Ascending aorta (tissue), 2 donors: ENCODE measurements around the gene LTBP4. TPM values are rescaled to one million over a fixed set of nuclear protein-coding genes. Genes with fewer than 3 reads are reported as not detected.
A peak's percentile ranks its signal among the peaks of the same experiment; 100 is the strongest.

ENCODE experiments used
- DNase-seq, 2 donors: peaks; one replicate each; pipeline ENCODE4 v3.0.0-alpha.2; 2019; ENCODE audit warnings: low spot score in 2 of 2
- H3K27ac ChIP-seq, 2 donors: fragments of 200-600 bp; sonication (generic); one replicate each; pipeline ENCODE4 v1.5.1; 2016 to 2017; ENCODE audit warnings: mild to moderate bottlenecking in 1 of 2
- H3K27me3 ChIP-seq: fragments of 200-600 bp; sonication (generic); one replicate; pipeline ENCODE4 v1.5.1; 2017
- H3K36me3 ChIP-seq, 2 donors: fragments of 200-600 bp; sonication (generic); one replicate each; pipeline ENCODE4 v1.5.1; 2016
- H3K4me1 ChIP-seq, 2 donors: fragments of 200-600 bp; sonication (generic); one replicate each; pipeline ENCODE4 v1.5.1; 2016 to 2017; ENCODE audit warnings: mild to moderate bottlenecking in 1 of 2
- H3K4me3 ChIP-seq, 2 donors: fragments of 200-600 bp; sonication (generic); one replicate each; pipeline ENCODE4 v1.5.1; 2016 to 2017; ENCODE audit warnings: mild to moderate bottlenecking in 1 of 2
- H3K9me3 ChIP-seq, 2 donors: fragments of 200-600 bp; sonication (generic); one replicate each; pipeline ENCODE4 v1.5.1; 2016
- CTCF ChIP-seq, 3 experiments: fragments of 200-600 bp in 2 of 3; fragments of 450-650 bp in 1 of 3; sonication (generic) in 2 of 3; IDR thresholded peaks; one replicate each; pipeline ENCODE4 v1.5.1; 2016 to 2019; ENCODE audit warnings: antibody characterized with exemption in 3 of 3, mild to moderate bottlenecking in 1 of 3, moderate library complexity in 1 of 3
- intact Hi-C: fragments of 100-400 bp; cut with DNase I; formaldehyde crosslinking; loops from one replicate; pipeline ENCODE4 v1.15.1; 2023
- total RNA-seq: library from RNA; depleted of rRNA; stranded (reverse); fragments of >200 nt; gene quantifications from one replicate; pipeline ENCODE4 v1.1.0, GENCODE V29; 2016

LTBP4 gene
- total RNA-seq, 1 donor from 2014 or later, result 691 TPM

GRCh38 chr19:40674291-40674690 lies 73.1 kb downstream of the LTBP4 start:
- no peaks in the 10 kb centered on the region for H3K27me3 ChIP-seq
- DNase-seq, result no peak
- H3K36me3 ChIP-seq, result peaks cover 98 to 99% of the 10 kb centered on the region in 2 donors
- no peaks in the 10 kb centered on the region for H3K9me3 ChIP-seq
- H3K4me3 ChIP-seq, result no peak overlapping the region
- no peaks in the 10 kb centered on the region for H3K4me1 ChIP-seq
- peak overlapping the region in 1 of 2 donors; percentile 5 for H3K27ac ChIP-seq
- intact Hi-C loops, result no loop called here
- TF ChIP-seq CTCF (IDR thresholded peaks at IDR 0.05), result no peak

DNA sequence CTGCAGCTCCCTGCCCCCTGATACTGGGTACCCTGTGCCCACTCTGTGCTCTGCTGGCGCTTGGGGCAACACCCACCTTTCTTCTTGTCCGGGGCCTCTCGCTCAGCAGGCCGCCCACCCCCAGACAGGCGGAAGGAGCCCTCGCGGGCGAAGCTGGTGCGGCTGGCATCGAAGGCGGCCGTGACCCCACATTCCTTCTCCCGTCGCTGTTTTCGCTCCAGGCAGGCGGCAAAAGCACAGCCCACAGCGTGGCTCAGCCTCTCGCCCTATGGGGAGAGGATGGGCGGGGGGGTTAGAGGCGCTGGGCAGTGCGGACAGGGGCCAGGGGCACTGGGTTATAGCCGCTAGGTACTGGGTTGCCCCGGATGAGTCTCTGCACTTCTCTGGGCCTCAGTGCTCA lies 76.0 kb downstream of the LTBP4 start:
- intact Hi-C loops, result no loop called here
- H3K4me1 ChIP-seq, result no peaks in the 10 kb centered on the region

More for the DNA sequence above, 76.0 kb downstream of the LTBP4 start:
- no peak for TF ChIP-seq CTCF (IDR thresholded peaks at IDR 0.05)
- Histone ChIP-seq H3K9me3 (no peaks in the 10 kb centered on the region), H3K27ac (no peak overlapping the region), H3K36me3 (peaks cover 98 to 99% of the 10 kb centered on the region in 2 donors), H3K27me3 (no peaks in the 10 kb centered on the region), H3K4me3 (no peak overlapping the region)
- no peak for DNase-seq

Other genes with a start within 250 kb of the LTBP4 start
- not detected for gene HIPK4, start 211.2 kb upstream of the LTBP4 start, total RNA-seq
- gene PRX, start 188.0 kb upstream of the LTBP4 start, total RNA-seq, result 3.3 TPM
- gene SERTAD1, start 175.4 kb upstream of the LTBP4 start, total RNA-seq, result 39.7 TPM
- gene SERTAD3, start 157.0 kb upstream of the LTBP4 start, total RNA-seq, result 36.9 TPM
- gene BLVRB, start 135.6 kb upstream of the LTBP4 start, total RNA-seq, result 295 TPM
- 0.43 TPM for gene SPTBN4, start 134.4 kb upstream of the LTBP4 start, total RNA-seq
- gene SHKBP1, start 24.5 kb upstream of the LTBP4 start, total RNA-seq, result 192 TPM
- 360 TPM for gene NUMBL, start 89.3 kb downstream of the LTBP4 start, total RNA-seq
- gene COQ8B, start 115.5 kb downstream of the LTBP4 start, total RNA-seq, result 33.3 TPM
- 60.7 TPM for gene ITPKC, start 115.7 kb downstream of the LTBP4 start, total RNA-seq
- gene ACTMAP, start 149.1 kb downstream of the LTBP4 start, total RNA-seq, result 8.3 TPM
- 154 TPM for gene SNRPA, start 149.8 kb downstream of the LTBP4 start, total RNA-seq
- not detected for gene MIA, start 174.2 kb downstream of the LTBP4 start, total RNA-seq
- 56.8 TPM for gene RAB4B, start 176.9 kb downstream of the LTBP4 start, total RNA-seq
- 149 TPM for gene EGLN2, start 197.8 kb downstream of the LTBP4 start, total RNA-seq
- not detected for gene CYP2A6, start 249.1 kb downstream of the LTBP4 start, total RNA-seq